A549 (cell line): Measurements from ENCODE around the gene PRPSAP1. TPM values are rescaled to one million over a fixed set of nuclear protein-coding genes. Genes with fewer than 3 reads are reported as not detected.
"Not testable (repeated sequence)": the region's sequence is repeated elsewhere in the genome, so short reads cannot be mapped to it uniquely, and the experiment has no call there.

Experiments
- ATAC-seq, 2 experiments: fragments of 200-7000 bp in 1 of 2; fragments of >200 bp in 1 of 2; cut with Nextera tagmentation in 1 of 2; cut with Tn5 transposase in 1 of 2; 3 replicates each; pipeline versions ENCODE4 v1.8.0 to v1.9.1; 2018 to 2020; ENCODE audit warnings: mild to moderate bottlenecking in 1 of 2, moderate library complexity in 1 of 2
- CTCF ChIA-PET: fragments of 300-600 bp; sonication (Branson Sonifier 250); formaldehyde crosslinking; extraction: SDS; loops from one replicate; lab custom pipeline; 2021; ENCODE audit warnings: antibody characterized with exemption, inconsistent platforms; lab: Yijun Ruan, JAX
- POLR2A ChIA-PET: fragments of 350-600 bp; formaldehyde crosslinking; extraction: SDS; loops from one replicate; lab custom pipeline; 2021; ENCODE audit warnings: antibody characterized with exemption, inconsistent platforms; lab: Yijun Ruan, JAX
- DNase-seq, 2 experiments: peaks; one replicate each; pipeline versions ENCODE4 v3.0.0 to v3.0.0-alpha.2; 2011 to 2016; ENCODE audit warnings: low read depth in 1 of 2, low spot score in 1 of 2
- FAIRE-seq: peaks from 2 replicates; lab custom pipeline; 2011; peaks lifted over from hg19 to GRCh38; lab: Jason Lieb, UNC
- H3K27ac ChIP-seq, 2 experiments: fragments of >200 bp; sonication (Bioruptor Twin); formaldehyde crosslinking; 3 replicates each; pipeline ENCODE4 v1.5.1; 2016 to 2017
- H3K4me1 ChIP-seq: fragments of >200 bp; sonication (Bioruptor Twin); formaldehyde crosslinking; 3 replicates; pipeline ENCODE4 v1.6.1; 2016
- H3K4me2 ChIP-seq: fragments of >200 bp; sonication (Bioruptor Twin); formaldehyde crosslinking; 3 replicates; pipeline ENCODE4 v1.6.1; 2016
- H3K4me3 ChIP-seq: fragments of >200 bp; sonication (Bioruptor Twin); formaldehyde crosslinking; 3 replicates; pipeline ENCODE4 v1.5.1; 2016
- H3K9me3 ChIP-seq: fragments of >200 bp; sonication (Bioruptor Twin); formaldehyde crosslinking; 3 replicates; pipeline ENCODE4 v1.6.1; 2016
- BHLHE40 ChIP-seq: IDR thresholded peaks from 2 replicates; pipeline ENCODE4 v1.6.1; 2012; ENCODE audit warnings: low read depth, low read length, inconsistent platforms
- CEBPB ChIP-seq, 2 experiments: fragments of >200 bp in 1 of 2; sonication (Bioruptor Twin) in 1 of 2; formaldehyde crosslinking in 1 of 2; IDR thresholded peaks; 2 replicates each; pipeline ENCODE4 v1.6.1; 2012 to 2016
- EHF ChIP-seq: fragments of 250-450 bp; sonication (Bioruptor Pico); IDR thresholded peaks from 2 replicates; pipeline ENCODE4 v1.5.0; 2020; ENCODE audit warnings: mild to moderate bottlenecking
- EP300 ChIP-seq, 2 experiments: fragments of >200 bp; sonication (Bioruptor Twin); formaldehyde crosslinking; IDR thresholded peaks; 2 replicates in 1 of 2; 3 replicates in 1 of 2; pipeline ENCODE4 v1.6.1; 2016 to 2017
- HDAC2 ChIP-seq: fragments of 200-600 bp; sonication (generic); IDR thresholded peaks from 2 replicates; pipeline ENCODE4 v1.6.1; 2016
- HOXB13 ChIP-seq: fragments of 250-450 bp; sonication (Bioruptor Pico); IDR thresholded peaks from 2 replicates; pipeline ENCODE4 v1.5.0; 2020; ENCODE audit warnings: low read depth, mild to moderate bottlenecking, moderate library complexity
- HOXB5 ChIP-seq: fragments of 250-450 bp; sonication (Bioruptor Pico); IDR thresholded peaks from 2 replicates; pipeline ENCODE4 v1.5.0; 2020; ENCODE audit warnings: mild to moderate bottlenecking, moderate library complexity
- JUN ChIP-seq, 2 experiments: fragments of >200 bp; sonication (Bioruptor Twin); formaldehyde crosslinking; IDR thresholded peaks; 2 replicates in 1 of 2; 3 replicates in 1 of 2; pipeline ENCODE4 v1.6.1; 2016 to 2017
- JUNB ChIP-seq: fragments of >200 bp; sonication (Bioruptor Twin); formaldehyde crosslinking; IDR thresholded peaks from 2 replicates; pipeline ENCODE4 v1.6.1; 2016
- MAFK ChIP-seq: fragments of 450-650 bp; IDR thresholded peaks from 2 replicates; pipeline ENCODE4 v1.6.1; 2014; ENCODE audit not compliant: partially characterized antibody
- MAZ ChIP-seq: fragments of 150-350 bp; IDR thresholded peaks from 2 replicates; pipeline ENCODE4 v1.6.1; 2014; ENCODE audit warnings: antibody characterized with exemption, low read depth, low read length, borderline replicate concordance
- MYC ChIP-seq: IDR thresholded peaks from 2 replicates; pipeline ENCODE4 v1.6.1; 2012; ENCODE audit warnings: mild to moderate bottlenecking, inconsistent platforms, low read length, improper control_type of control experiment, borderline replicate concordance
- PHF8 ChIP-seq: fragments of 200-600 bp; sonication (generic); IDR thresholded peaks from 2 replicates; pipeline ENCODE4 v1.6.1; 2016; ENCODE audit warnings: low read depth, mild to moderate bottlenecking, antibody characterized with exemption, moderate library complexity, borderline replicate concordance
- POLR2A ChIP-seq: IDR thresholded peaks from 2 replicates; pipeline ENCODE4 v1.6.1; 2012; ENCODE audit warnings: mild to moderate bottlenecking, low read length
- RAD21 ChIP-seq, 2 experiments: fragments of >200 bp in 1 of 2; sonication (Bioruptor Twin) in 1 of 2; formaldehyde crosslinking in 1 of 2; IDR thresholded peaks in 1 of 2; conservative IDR thresholded peaks in 1 of 2; 2 replicates in 1 of 2; 3 replicates in 1 of 2; pipeline ENCODE4 v1.6.1; 2012 to 2018; ENCODE audit warnings: inconsistent platforms in 1 of 2
- RARB ChIP-seq: fragments of 250-450 bp; sonication (Bioruptor Pico); IDR thresholded peaks from 2 replicates; pipeline ENCODE4 v1.8.0; 2021; ENCODE audit warnings: mild to moderate bottlenecking, moderate library complexity
- RFX5 ChIP-seq: fragments of 450-650 bp; IDR thresholded peaks from 2 replicates; pipeline ENCODE4 v1.7.1; 2014; ENCODE audit warnings: antibody characterized with exemption, mild to moderate bottlenecking, moderate library complexity
- TP53 ChIP-seq: fragments of 250-450 bp; sonication (Bioruptor Pico); IDR thresholded peaks from 2 replicates; pipeline ENCODE4 v1.5.0; 2021; ENCODE audit warnings: mild to moderate bottlenecking, moderate library complexity
- ZC3H11A ChIP-seq: fragments of 450-650 bp; IDR thresholded peaks from 2 replicates; pipeline ENCODE4 v1.6.1; 2014; ENCODE audit warnings: antibody characterized with exemption, mild to moderate bottlenecking
- ZNF302 ChIP-seq: fragments of 250-450 bp; sonication (Bioruptor Pico); IDR thresholded peaks from 2 replicates; pipeline ENCODE4 v1.9.0; 2021; ENCODE audit warnings: inconsistent platforms, mild to moderate bottlenecking, moderate library complexity
- ZSCAN20 ChIP-seq: fragments of 250-450 bp; sonication (Bioruptor Pico); IDR thresholded peaks from 2 replicates; pipeline ENCODE4 v1.8.0; 2022; ENCODE audit warnings: mild to moderate bottlenecking, moderate library complexity
- WGBS: methylation state at CpG from one replicate; pipeline ENCODE4 v1.1.6; 2017; ENCODE audit errors: missing lambda C conversion rate; 5-methylcytosine and 5-hydroxymethylcytosine counted together
- polyA plus RNA-seq, 4 experiments: library from polyadenylated mRNA; depleted of rRNA in 3 of 4; stranded (reverse); fragments of >200 nt; fragmentation: RNase III in 1 of 4; extraction: RNeasy Plus Mini Kit Qiagen cat#74134 plus additional on column Dnase treatment in 1 of 4; gene quantifications; 2 replicates in 3 of 4; 3 replicates in 1 of 4; pipeline ENCODE4 v1.2.3, GENCODE V29; 2011 to 2017
- TF ChIP-seq, protein P1 (sequence below): IDR thresholded peaks from 2 replicates; pipeline ENCODE4 v1.6.1; 2012
- TF ChIP-seq, protein P2 (sequence below): IDR thresholded peaks from 2 replicates; pipeline ENCODE4 v1.6.1; 2012; ENCODE audit warnings: low read depth, borderline replicate concordance
- TF ChIP-seq, protein P3 (sequence below): fragments of >200 bp; sonication (Bioruptor Twin); formaldehyde crosslinking; IDR thresholded peaks from 2 replicates; pipeline ENCODE4 v1.6.1; 2016
- TF ChIP-seq, protein P4 (sequence below): fragments of >200 bp; sonication (Bioruptor Twin); formaldehyde crosslinking; IDR thresholded peaks from 3 replicates; pipeline ENCODE4 v1.6.1; 2016
- TF ChIP-seq, protein P5 (sequence below): fragments of >200 bp; sonication (Bioruptor Twin); formaldehyde crosslinking; IDR thresholded peaks from 3 replicates; pipeline ENCODE4 v1.5.1; 2016

Gene PRPSAP1
- polyA plus RNA-seq, 2 of the 4 experiments (the other 2 are of a cell fraction) = 63.3 to 80.9 TPM

DNA sequence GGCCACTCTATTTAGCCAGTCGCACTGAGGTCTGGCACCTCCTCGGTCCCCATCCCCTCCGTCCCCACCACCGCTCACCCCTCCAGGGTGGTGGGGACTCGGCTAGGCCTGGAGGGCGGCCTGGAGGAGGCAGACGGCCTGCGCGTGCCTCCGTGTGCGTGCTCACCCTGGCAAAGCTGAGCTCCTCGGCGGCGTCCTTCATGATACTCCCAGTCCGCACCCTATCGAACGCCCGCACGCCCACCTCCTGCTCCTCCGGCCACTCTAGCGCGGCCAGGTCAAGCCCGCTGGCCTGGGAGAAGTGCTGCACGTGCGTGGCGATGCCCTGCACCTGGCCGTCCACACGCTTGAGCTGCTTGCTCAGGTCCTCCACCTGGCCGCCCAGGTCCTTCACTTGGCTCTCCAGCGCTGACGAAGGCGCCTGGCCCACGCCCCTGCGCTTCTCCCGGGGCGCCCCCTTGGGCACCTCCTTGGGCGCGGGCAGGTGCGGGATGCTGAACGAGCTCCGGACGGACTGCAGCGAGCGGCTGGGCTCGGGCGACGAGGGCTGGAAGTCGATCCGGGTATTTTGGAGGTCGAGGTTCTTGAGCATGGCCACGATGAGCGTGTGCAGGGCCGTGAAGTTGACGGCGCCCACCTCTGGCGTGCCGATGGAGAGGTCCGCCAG, 46.3 kb downstream of the PRPSAP1 start:
- H3K9me3 ChIP-seq = no peaks in the 10 kb centered on the region
- CTCF ChIA-PET = interaction anchor here (0.7 to 19.0 kb wide), 14 partner anchors 9 to 293 kb away, joined by 3 to 285 read pairs (median 8); partner anchors contain the start of genes PRPSAP1 and SPHK1
- WGBS = 97% methylated on average over 47 of the region's 58 CpGs
- no peak overlapping the region for H3K27ac ChIP-seq
- DNase-seq (no peak), FAIRE-seq (no peak), ATAC-seq (no peak)
- POLR2A ChIA-PET = no interaction called here
- H3K4me1 ChIP-seq = no peaks in the 10 kb centered on the region
- TF ChIP-seq, protein P1, sequence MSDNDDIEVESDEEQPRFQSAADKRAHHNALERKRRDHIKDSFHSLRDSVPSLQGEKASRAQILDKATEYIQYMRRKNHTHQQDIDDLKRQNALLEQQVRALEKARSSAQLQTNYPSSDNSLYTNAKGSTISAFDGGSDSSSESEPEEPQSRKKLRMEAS = no peak
- no peak for TF ChIP-seq MAFK
- TF ChIP-seq, protein P2, sequence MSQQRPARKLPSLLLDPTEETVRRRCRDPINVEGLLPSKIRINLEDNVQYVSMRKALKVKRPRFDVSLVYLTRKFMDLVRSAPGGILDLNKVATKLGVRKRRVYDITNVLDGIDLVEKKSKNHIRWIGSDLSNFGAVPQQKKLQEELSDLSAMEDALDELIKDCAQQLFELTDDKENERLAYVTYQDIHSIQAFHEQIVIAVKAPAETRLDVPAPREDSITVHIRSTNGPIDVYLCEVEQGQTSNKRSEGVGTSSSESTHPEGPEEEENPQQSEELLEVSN = no peak
- TF ChIP-seq EHF = no peak
- H3K4me2 ChIP-seq = no peak overlapping the region
- no peak overlapping the region for H3K4me3 ChIP-seq

DNA sequence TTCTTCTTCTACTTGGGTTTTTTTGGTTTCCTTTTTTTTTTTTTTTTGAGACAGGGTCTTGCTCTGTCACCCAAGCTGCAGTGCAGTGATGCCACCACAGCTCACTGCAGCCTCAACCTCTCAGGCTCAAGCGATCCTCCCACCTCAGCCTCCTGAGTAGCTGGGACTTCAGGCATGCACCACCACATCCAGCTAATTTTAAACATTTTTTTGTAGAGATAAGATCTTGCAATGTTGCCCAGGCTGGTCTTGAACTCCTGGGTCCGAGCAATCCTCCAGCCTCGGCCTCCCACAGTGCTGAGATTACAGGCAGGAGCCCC, 48.6 kb downstream of the PRPSAP1 start:
- H3K4me3 ChIP-seq, H3K9me3 ChIP-seq, FAIRE-seq, H3K4me1 ChIP-seq, POLR2A ChIA-PET, H3K27ac ChIP-seq, DNase-seq, H3K4me2 ChIP-seq, ATAC-seq: not testable (repeated sequence)
- WGBS = 96% methylated on average over 3 of the region's 3 CpGs
- CTCF ChIA-PET = interaction anchor here (0.5 to 19.0 kb wide), 10 partner anchors 11 to 460 kb away, joined by 3 to 285 read pairs (median 36); partner anchors contain the start of gene SPHK1

DNA sequence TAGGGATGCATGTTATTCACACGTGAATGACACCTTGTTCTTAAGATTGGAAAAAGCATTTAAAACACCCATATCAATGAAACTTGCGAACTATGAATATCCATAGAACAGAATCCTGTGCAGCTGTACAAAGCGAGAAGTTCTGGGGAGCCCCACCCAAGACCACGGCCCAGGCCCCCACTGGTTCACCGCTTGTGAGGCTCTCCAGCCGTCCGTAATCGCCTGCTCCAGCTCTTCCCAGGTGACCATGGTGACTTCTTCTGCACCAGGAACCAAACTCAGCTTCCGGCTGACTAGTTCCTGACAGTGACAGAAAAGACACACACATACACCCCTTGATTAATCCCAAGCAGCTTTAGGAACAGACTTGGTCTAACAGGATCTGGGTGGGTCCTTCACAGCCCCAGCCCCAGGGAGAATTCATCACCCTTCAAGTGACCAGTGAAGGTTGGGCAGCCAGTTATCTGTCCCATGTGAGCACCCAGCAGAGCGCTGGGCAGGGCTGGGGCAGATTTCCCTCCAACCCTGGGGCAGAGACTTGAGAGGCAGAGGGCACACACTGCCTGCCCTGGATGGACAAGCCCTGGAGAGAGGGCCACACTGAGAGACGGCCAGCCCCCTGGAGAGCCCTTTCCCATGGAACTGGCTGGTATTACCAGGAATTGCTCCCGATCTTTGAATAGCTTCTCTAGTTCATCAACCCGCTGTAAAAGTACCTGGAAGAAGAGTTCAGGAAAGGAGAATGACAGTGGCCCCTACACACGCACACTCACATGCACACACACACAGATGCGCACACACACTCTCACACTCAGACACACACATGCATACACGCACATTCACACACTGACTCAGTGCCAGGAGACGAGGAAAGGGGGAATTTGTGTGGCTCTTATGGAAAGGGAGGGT, 49.2 kb downstream of the PRPSAP1 start:
- H3K4me1 ChIP-seq = no peaks in the 10 kb centered on the region
- no peak for DNase-seq
- WGBS = 84% methylated on average over 17 of the region's 17 CpGs
- H3K4me3 ChIP-seq = no peak overlapping the region
- ChIA-PET CTCF (interaction anchor here (0.5 to 19.0 kb wide), 32 partner anchors 9 to 460 kb away, joined by 3 to 285 read pairs (median 5); partner anchors contain the start of genes PRPSAP1 and SPHK1), POLR2A (no interaction called here)
- no peak overlapping the region for H3K4me2 ChIP-seq
- ATAC-seq = peak; percentile 23 to 28; a peak in 4 of 6 replicates
- TF ChIP-seq ZC3H11A (no peak), ZSCAN20 (CRISPR knock-in tag) (no peak), POLR2A (no peak), RARB (CRISPR knock-in tag) (no peak), CEBPB (IDR thresholded peaks at IDR 0.05) (no peak), RAD21 (conservative IDR thresholded peaks at IDR 0.05 in 1 of 2, IDR thresholded peaks at IDR 0.05 in 1 of 2) (no peak)
- H3K27ac ChIP-seq = no peak overlapping the region
- no peaks in the 10 kb centered on the region for H3K9me3 ChIP-seq
- FAIRE-seq = no peak

DNA sequence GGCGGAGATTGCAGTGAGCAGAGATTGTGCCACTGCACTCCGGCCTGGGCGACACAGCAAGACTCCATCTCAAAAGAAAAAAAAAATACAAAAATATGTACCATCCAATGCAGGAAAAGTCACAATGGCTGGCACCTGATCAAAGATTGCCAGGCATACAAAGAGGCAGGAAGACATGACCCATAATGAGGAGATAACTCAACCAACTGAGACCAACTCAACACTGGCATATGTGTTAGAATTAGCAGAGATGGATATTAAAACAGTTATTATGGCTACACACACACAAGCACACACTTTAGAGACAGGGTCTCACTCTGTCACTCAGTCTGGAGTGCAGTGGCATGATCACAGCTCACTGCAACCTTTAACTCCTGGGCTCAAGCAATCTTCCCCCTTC, 56.3 kb downstream of the PRPSAP1 start:
- 97% methylated on average over 3 of the region's 3 CpGs for WGBS
- H3K4me2 ChIP-seq = no peak overlapping the region
- H3K4me3 ChIP-seq = no peak overlapping the region
- ChIA-PET POLR2A (no interaction called here), CTCF (interaction anchor here (0.6 to 19.0 kb wide), 9 partner anchors 12 to 283 kb away, joined by 3 to 285 read pairs (median 33); partner anchors contain the start of genes QRICH2 and SPHK1)
- no peaks in the 10 kb centered on the region for H3K9me3 ChIP-seq
- no peak overlapping the region for H3K27ac ChIP-seq
- no peak for FAIRE-seq
- ATAC-seq = no peak
- no peaks in the 10 kb centered on the region for H3K4me1 ChIP-seq
- DNase-seq = no peak
- TF ChIP-seq, protein P3, sequence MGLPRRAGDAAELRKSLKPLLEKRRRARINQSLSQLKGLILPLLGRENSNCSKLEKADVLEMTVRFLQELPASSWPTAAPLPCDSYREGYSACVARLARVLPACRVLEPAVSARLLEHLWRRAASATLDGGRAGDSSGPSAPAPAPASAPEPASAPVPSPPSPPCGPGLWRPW = no peak
- TF ChIP-seq PHF8 (no peak), JUNB (no peak), CEBPB (IDR thresholded peaks at IDR 0.05) (no peak), BHLHE40 (no peak), EP300 (IDR thresholded peaks at IDR 0.05) (no peak), RFX5 (no peak), POLR2A (no peak), HOXB5 (no peak), TP53 (CRISPR knock-in tag) (no peak), HDAC2 (no peak), EHF (no peak), MAZ (no peak), MYC (no peak), JUN (IDR thresholded peaks at IDR 0.05) (no peak), HOXB13 (CRISPR knock-in tag) (no peak), ZNF302 (CRISPR knock-in tag) (no peak)
- TF ChIP-seq, protein P4, sequence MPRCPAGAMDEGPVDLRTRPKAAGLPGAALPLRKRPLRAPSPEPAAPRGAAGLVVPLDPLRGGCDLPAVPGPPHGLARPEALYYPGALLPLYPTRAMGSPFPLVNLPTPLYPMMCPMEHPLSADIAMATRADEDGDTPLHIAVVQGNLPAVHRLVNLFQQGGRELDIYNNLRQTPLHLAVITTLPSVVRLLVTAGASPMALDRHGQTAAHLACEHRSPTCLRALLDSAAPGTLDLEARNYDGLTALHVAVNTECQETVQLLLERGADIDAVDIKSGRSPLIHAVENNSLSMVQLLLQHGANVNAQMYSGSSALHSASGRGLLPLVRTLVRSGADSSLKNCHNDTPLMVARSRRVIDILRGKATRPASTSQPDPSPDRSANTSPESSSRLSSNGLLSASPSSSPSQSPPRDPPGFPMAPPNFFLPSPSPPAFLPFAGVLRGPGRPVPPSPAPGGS = no peak
- TF ChIP-seq, protein P5, sequence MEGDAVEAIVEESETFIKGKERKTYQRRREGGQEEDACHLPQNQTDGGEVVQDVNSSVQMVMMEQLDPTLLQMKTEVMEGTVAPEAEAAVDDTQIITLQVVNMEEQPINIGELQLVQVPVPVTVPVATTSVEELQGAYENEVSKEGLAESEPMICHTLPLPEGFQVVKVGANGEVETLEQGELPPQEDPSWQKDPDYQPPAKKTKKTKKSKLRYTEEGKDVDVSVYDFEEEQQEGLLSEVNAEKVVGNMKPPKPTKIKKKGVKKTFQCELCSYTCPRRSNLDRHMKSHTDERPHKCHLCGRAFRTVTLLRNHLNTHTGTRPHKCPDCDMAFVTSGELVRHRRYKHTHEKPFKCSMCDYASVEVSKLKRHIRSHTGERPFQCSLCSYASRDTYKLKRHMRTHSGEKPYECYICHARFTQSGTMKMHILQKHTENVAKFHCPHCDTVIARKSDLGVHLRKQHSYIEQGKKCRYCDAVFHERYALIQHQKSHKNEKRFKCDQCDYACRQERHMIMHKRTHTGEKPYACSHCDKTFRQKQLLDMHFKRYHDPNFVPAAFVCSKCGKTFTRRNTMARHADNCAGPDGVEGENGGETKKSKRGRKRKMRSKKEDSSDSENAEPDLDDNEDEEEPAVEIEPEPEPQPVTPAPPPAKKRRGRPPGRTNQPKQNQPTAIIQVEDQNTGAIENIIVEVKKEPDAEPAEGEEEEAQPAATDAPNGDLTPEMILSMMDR = no peak
